Ishikawa (cell line): ENCODE measurements around the gene DISP1.

Experiments used
- CEBPB ChIP-seq: IDR thresholded peaks from 2 replicates; pipeline ENCODE4 v1.6.1; 2012
- REST ChIP-seq: IDR thresholded peaks from 2 replicates; pipeline ENCODE4 v1.6.1; 2012; ENCODE audit warnings: low read depth, mild to moderate bottlenecking
- YY1 ChIP-seq: IDR thresholded peaks from 2 replicates; pipeline ENCODE4 v1.6.1; 2012; ENCODE audit warnings: low read depth
- ZBTB7A ChIP-seq: IDR thresholded peaks from 2 replicates; pipeline ENCODE4 v1.6.1; 2012; ENCODE audit warnings: low read depth
- TF ChIP-seq, protein P1 (sequence below): IDR thresholded peaks from 2 replicates; pipeline ENCODE4 v1.6.1; 2012

GRCh38 chr1:222788402-222789156, 26.3 kb upstream of the DISP1 start:
- TF ChIP-seq YY1 (no peak), CEBPB (no peak), REST (no peak), ZBTB7A (no peak)
- TF ChIP-seq, protein P1, sequence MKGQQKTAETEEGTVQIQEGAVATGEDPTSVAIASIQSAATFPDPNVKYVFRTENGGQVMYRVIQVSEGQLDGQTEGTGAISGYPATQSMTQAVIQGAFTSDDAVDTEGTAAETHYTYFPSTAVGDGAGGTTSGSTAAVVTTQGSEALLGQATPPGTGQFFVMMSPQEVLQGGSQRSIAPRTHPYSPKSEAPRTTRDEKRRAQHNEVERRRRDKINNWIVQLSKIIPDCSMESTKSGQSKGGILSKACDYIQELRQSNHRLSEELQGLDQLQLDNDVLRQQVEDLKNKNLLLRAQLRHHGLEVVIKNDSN, result no peak
